Keratinocyte (primary cell): Measurements from ENCODE around the gene ABL1.

Source experiments
- CTCF ChIP-seq, 3 experiments: IDR thresholded peaks in 1 of 3; conservative IDR thresholded peaks in 1 of 3; optimal IDR thresholded peaks in 1 of 3; 2 replicates in 2 of 3; 3 replicates in 1 of 3; pipeline versions ENCODE3 to v1.5.1; 2011; ENCODE audit warnings: low read length in 3 of 3, mild to moderate bottlenecking in 3 of 3, moderate library complexity in 2 of 3, control low read depth in 1 of 3, inconsistent platforms in 1 of 3; ENCODE audit not compliant: insufficient read depth in 2 of 3; ENCODE audit errors: extremely low read depth in 1 of 3
- EZH2 ChIP-seq: IDR thresholded peaks from one replicate; pipeline ENCODE4 v1.6.1; 2012; ENCODE audit warnings: inconsistent platforms, mild to moderate bottlenecking, low read length, moderate library complexity

- TF ChIP-seq CTCF (optimal IDR thresholded peaks at IDR 0.05 in 1 of 3, IDR thresholded peaks at IDR 0.05 in 1 of 3, conservative IDR thresholded peaks at IDR 0.05 in 1 of 3; ENCODE audit: extremely low read depth in 1 of 3, insufficient read depth in 2 of 3, low read length in 3 of 3), result no peak
- no peak for TF ChIP-seq EZH2
Observed at GRCh38 chr9:130917168-130917960, 82.3 kb downstream of the ABL1 start.
